ENCODE results near the gene ZNF385D. TPM values are rescaled to one million over a fixed set of nuclear protein-coding genes. Genes with fewer than 3 reads are reported as not detected.

The ZNF385D gene
- total RNA-seq, 1 donor from 2014 or later: 13.5 TPM

- no peaks in the 10 kb centered on the region for H3K4me1 ChIP-seq
- no peak overlapping the region for H3K4me3 ChIP-seq
- no peaks in the 10 kb centered on the region for H3K36me3 ChIP-seq
- intact Hi-C loops (cut with DNase I): no loop called here
- H3K27me3 ChIP-seq: no peaks in the 10 kb centered on the region
- no peak overlapping the region for H3K27ac ChIP-seq
- no peaks in the 10 kb centered on the region for H3K9me3 ChIP-seq
- DNase-seq (ENCODE audit: extremely low spot score in 2 of 2): no peak
- TF ChIP-seq CTCF (IDR thresholded peaks at IDR 0.05): no peak
- TF ChIP-seq POLR2A (IDR thresholded peaks at IDR 0.05): no peak
- no peak for TF ChIP-seq POLR2AphosphoS5 (IDR thresholded peaks at IDR 0.05; ENCODE audit: insufficient read depth in 1 of 2, low read depth in 1 of 2)
Measured at GRCh38 chr3:21673393-21673792, 77.6 kb downstream of the ZNF385D start.

- Histone ChIP-seq H3K27me3 (no peaks in the 10 kb centered on the region), H3K4me3 (no peak overlapping the region), H3K9me3 (no peaks in the 10 kb centered on the region), H3K36me3 (no peaks in the 10 kb centered on the region), H3K27ac (no peak overlapping the region), H3K4me1 (no peaks in the 10 kb centered on the region)
- DNase-seq (ENCODE audit: extremely low spot score in 2 of 2): no peak
- TF ChIP-seq POLR2A (IDR thresholded peaks at IDR 0.05) (no peak), POLR2AphosphoS5 (IDR thresholded peaks at IDR 0.05; ENCODE audit: insufficient read depth in 1 of 2, low read depth in 1 of 2) (peak in 1 of 2 donors; percentile 38)
- intact Hi-C loops (cut with DNase I): no loop called here
Measured at GRCh38 chr3:21672303-21672702, 78.7 kb downstream of the ZNF385D start.

GRCh38 chr3:21670386-21670785, 80.6 kb downstream of the ZNF385D start:
- Histone ChIP-seq H3K36me3 (no peaks in the 10 kb centered on the region), H3K9me3 (no peaks in the 10 kb centered on the region), H3K27me3 (no peaks in the 10 kb centered on the region), H3K27ac (no peak overlapping the region), H3K4me3 (no peak overlapping the region), H3K4me1 (no peaks in the 10 kb centered on the region)
- DNase-seq (ENCODE audit: extremely low spot score in 2 of 2): no peak
- no peak for TF ChIP-seq CTCF (IDR thresholded peaks at IDR 0.05)
- no peak for TF ChIP-seq POLR2A (IDR thresholded peaks at IDR 0.05)
- TF ChIP-seq POLR2AphosphoS5 (IDR thresholded peaks at IDR 0.05; ENCODE audit: insufficient read depth in 1 of 2, low read depth in 1 of 2): no peak
- intact Hi-C loops (cut with DNase I): no loop called here

GRCh38 chr3:21668012-21668411, 83.0 kb downstream of the ZNF385D start:
- Histone ChIP-seq H3K4me3 (no peak overlapping the region), H3K27me3 (no peaks in the 10 kb centered on the region), H3K4me1 (no peaks in the 10 kb centered on the region), H3K9me3 (no peaks in the 10 kb centered on the region), H3K27ac (no peak overlapping the region), H3K36me3 (no peaks in the 10 kb centered on the region)
- intact Hi-C loops (cut with DNase I): no loop called here
- DNase-seq (ENCODE audit: extremely low spot score in 2 of 2): no peak
- TF ChIP-seq CTCF (IDR thresholded peaks at IDR 0.05) (no peak), POLR2AphosphoS5 (IDR thresholded peaks at IDR 0.05; ENCODE audit: insufficient read depth in 1 of 2, low read depth in 1 of 2) (no peak), POLR2A (IDR thresholded peaks at IDR 0.05) (no peak)

GRCh38 chr3:21665444-21666100, 85.4 kb downstream of the ZNF385D start:
- Histone ChIP-seq H3K27ac (no peak overlapping the region), H3K9me3 (no peaks in the 10 kb centered on the region), H3K36me3 (no peaks in the 10 kb centered on the region), H3K4me3 (no peak overlapping the region), H3K4me1 (no peaks in the 10 kb centered on the region), H3K27me3 (no peaks in the 10 kb centered on the region)
- intact Hi-C loops (cut with DNase I): no loop called here
- TF ChIP-seq POLR2AphosphoS5 (IDR thresholded peaks at IDR 0.05; ENCODE audit: insufficient read depth in 1 of 2, low read depth in 1 of 2) (no peak), CTCF (IDR thresholded peaks at IDR 0.05) (no peak), POLR2A (IDR thresholded peaks at IDR 0.05) (no peak)
- no peak for DNase-seq (ENCODE audit: extremely low spot score in 2 of 2)
